MM.1S (cell line): ENCODE results near the gene BAZ1B.

Source experiments
- DNase-seq: peaks from one replicate; pipeline ENCODE4 v3.0.0-alpha.2; 2015
- H2AFZ ChIP-seq: fragments of 300-600 bp; sonication (generic); 2 replicates; pipeline ENCODE4 v1.6.0; 2016; ENCODE audit warnings: antibody characterized with exemption, low read length
- H3F3A ChIP-seq: fragments of 300-600 bp; sonication (generic); 2 replicates; pipeline ENCODE4 v1.6.1; 2016; ENCODE audit warnings: mild to moderate bottlenecking, antibody characterized with exemption, low read length, moderate library complexity, mixed read lengths; ENCODE audit not compliant: insufficient read depth
- H3K27ac ChIP-seq: fragments of 300-600 bp; sonication (generic); 2 replicates; pipeline ENCODE4 v1.5.1; 2016; ENCODE audit warnings: mild to moderate bottlenecking, low read length
- H3K27me3 ChIP-seq: fragments of 300-600 bp; sonication (generic); replicated peaks from 2 replicates; pipeline ENCODE4 v1.6.0; 2016; ENCODE audit warnings: low read length; ENCODE audit not compliant: insufficient read depth
- H3K36me3 ChIP-seq: fragments of 300-600 bp; sonication (generic); replicated peaks from 2 replicates; pipeline ENCODE4 v1.6.1; 2016; ENCODE audit warnings: mild to moderate bottlenecking, low read length, mixed read lengths; ENCODE audit not compliant: insufficient read depth
- H3K4me1 ChIP-seq: fragments of 300-600 bp; sonication (generic); 2 replicates; pipeline ENCODE4 v1.6.1; 2016; ENCODE audit warnings: low read length, mixed read lengths
- H3K4me2 ChIP-seq: fragments of 300-600 bp; sonication (generic); 2 replicates; pipeline ENCODE4 v1.6.0; 2016; ENCODE audit warnings: low read depth, low read length
- H3K4me3 ChIP-seq: fragments of 300-600 bp; sonication (generic); 2 replicates; pipeline ENCODE4 v1.5.1; 2016; ENCODE audit warnings: low read length, mixed read lengths
- H3K79me2 ChIP-seq: fragments of 300-600 bp; sonication (generic); 2 replicates; pipeline ENCODE4 v1.6.1; 2016; ENCODE audit warnings: mixed run types, low read length, mixed read lengths
- H3K9ac ChIP-seq: fragments of 300-600 bp; sonication (generic); 2 replicates; pipeline ENCODE4 v1.6.1; 2016; ENCODE audit warnings: low read length, mixed read lengths
- H3K9me2 ChIP-seq: fragments of 300-600 bp; sonication (generic); replicated peaks from 2 replicates; pipeline ENCODE4 v1.6.1; 2016; ENCODE audit warnings: mild to moderate bottlenecking, low read length, mixed read lengths; ENCODE audit not compliant: insufficient read depth
- H3K9me3 ChIP-seq: fragments of 300-600 bp; sonication (generic); replicated peaks from 2 replicates; pipeline ENCODE4 v1.6.1; 2016; ENCODE audit warnings: mild to moderate bottlenecking, low read length, mixed read lengths; ENCODE audit not compliant: insufficient read depth
- H4K20me1 ChIP-seq: fragments of 300-600 bp; sonication (generic); 2 replicates; pipeline ENCODE4 v1.6.1; 2016; ENCODE audit warnings: mild to moderate bottlenecking, low read length, moderate library complexity, mixed read lengths; ENCODE audit not compliant: insufficient read depth
- CTCF ChIP-seq: fragments of 300-600 bp; sonication (generic); IDR thresholded peaks from 2 replicates; pipeline ENCODE4 v1.5.1; 2016; ENCODE audit warnings: antibody characterized with exemption, low read length, mixed read lengths
- EZH2 ChIP-seq: fragments of 300-600 bp; sonication (generic); optimal IDR thresholded peaks from 2 replicates; pipeline ENCODE3; 2017; ENCODE audit warnings: low read depth, mild to moderate bottlenecking, antibody characterized with exemption, low read length, mixed read lengths
- EZH2phosphoT487 ChIP-seq: fragments of 300-600 bp; sonication (generic); IDR thresholded peaks from 2 replicates; pipeline ENCODE4 v1.6.1; 2018; ENCODE audit warnings: antibody characterized with exemption, low read length

The BAZ1B gene

GRCh38 chr7:73397521-73398281 lies 124.4 kb downstream of the BAZ1B start:
- Histone ChIP-seq H3K27me3 (no peaks in the 10 kb centered on the region), H3K9me3 (no peaks in the 10 kb centered on the region), H3F3A (no peaks in the 10 kb centered on the region), H3K36me3 (no peaks in the 10 kb centered on the region), H3K79me2 (no peaks in the 10 kb centered on the region), H3K27ac (no peak overlapping the region), H3K4me1 (no peaks in the 10 kb centered on the region), H4K20me1 (no peaks in the 10 kb centered on the region), H3K4me3 (no peak overlapping the region), H3K9me2 (no peaks in the 10 kb centered on the region), H3K4me2 (no peak overlapping the region), H2AFZ (no peak overlapping the region), H3K9ac (no peak overlapping the region)
- DNase-seq = no peak
- TF ChIP-seq CTCF (no peak), EZH2phosphoT487 (no peak), EZH2 (no peak)

- Histone ChIP-seq H3K9me3 (no peaks in the 10 kb centered on the region), H3K4me2 (no peak overlapping the region), H3K4me3 (no peak overlapping the region), H3K79me2 (no peaks in the 10 kb centered on the region), H3K9ac (no peak overlapping the region), H3K9me2 (no peaks in the 10 kb centered on the region), H3K27me3 (no peaks in the 10 kb centered on the region), H4K20me1 (no peaks in the 10 kb centered on the region), H3F3A (no peaks in the 10 kb centered on the region), H3K4me1 (no peaks in the 10 kb centered on the region), H3K36me3 (no peaks in the 10 kb centered on the region), H3K27ac (no peak overlapping the region), H2AFZ (no peak overlapping the region)
- TF ChIP-seq EZH2phosphoT487 (no peak), CTCF (no peak), EZH2 (no peak)
- no peak for DNase-seq
Measured at GRCh38 chr7:73395538-73396503, 126.3 kb downstream of the BAZ1B start.

GRCh38 chr7:73394422-73394821 lies 127.7 kb downstream of the BAZ1B start:
- no peak overlapping the region for H3K9ac ChIP-seq
- no peak overlapping the region for H3K4me3 ChIP-seq
- H3K36me3 ChIP-seq = no peaks in the 10 kb centered on the region
- TF ChIP-seq EZH2 (no peak), CTCF (no peak), EZH2phosphoT487 (no peak)
- no peak overlapping the region for H3K27ac ChIP-seq
- no peaks in the 10 kb centered on the region for H3K4me1 ChIP-seq
- H3K4me2 ChIP-seq = no peak overlapping the region
- no peak overlapping the region for H2AFZ ChIP-seq
- H3F3A ChIP-seq = no peaks in the 10 kb centered on the region
- H3K9me2 ChIP-seq = no peaks in the 10 kb centered on the region
- no peaks in the 10 kb centered on the region for H4K20me1 ChIP-seq
- H3K79me2 ChIP-seq = no peaks in the 10 kb centered on the region
- no peaks in the 10 kb centered on the region for H3K9me3 ChIP-seq
- no peak for DNase-seq
- no peaks in the 10 kb centered on the region for H3K27me3 ChIP-seq
